A549 (cell line): ENCODE measurements around the gene GALNT7. TPM values are rescaled to one million over a fixed set of nuclear protein-coding genes. Genes with fewer than 3 reads are reported as not detected.
A peak's percentile ranks its signal among the peaks of the same experiment; 100 is the strongest.

ENCODE experiments used
- ATAC-seq, 2 experiments: fragments of 200-7000 bp in 1 of 2; fragments of >200 bp in 1 of 2; cut with Nextera tagmentation in 1 of 2; cut with Tn5 transposase in 1 of 2; 3 replicates each; pipeline versions ENCODE4 v1.8.0 to v1.9.1; 2018 to 2020; ENCODE audit warnings: mild to moderate bottlenecking in 1 of 2, moderate library complexity in 1 of 2
- CTCF ChIA-PET: fragments of 300-600 bp; sonication (Branson Sonifier 250); formaldehyde crosslinking; extraction: SDS; loops from one replicate; lab custom pipeline; 2021; ENCODE audit warnings: antibody characterized with exemption, inconsistent platforms; lab: Yijun Ruan, JAX
- POLR2A ChIA-PET: fragments of 350-600 bp; formaldehyde crosslinking; extraction: SDS; loops from one replicate; lab custom pipeline; 2021; ENCODE audit warnings: antibody characterized with exemption, inconsistent platforms; lab: Yijun Ruan, JAX
- DNase-seq, 2 experiments: peaks; one replicate each; pipeline versions ENCODE4 v3.0.0 to v3.0.0-alpha.2; 2011 to 2016; ENCODE audit warnings: low read depth in 1 of 2, low spot score in 1 of 2
- FAIRE-seq: peaks from 2 replicates; lab custom pipeline; 2011; peaks lifted over from hg19 to GRCh38; lab: Jason Lieb, UNC
- H3K27ac ChIP-seq, 2 experiments: fragments of >200 bp; sonication (Bioruptor Twin); formaldehyde crosslinking; 3 replicates each; pipeline ENCODE4 v1.5.1; 2016 to 2017
- H3K4me1 ChIP-seq: fragments of >200 bp; sonication (Bioruptor Twin); formaldehyde crosslinking; 3 replicates; pipeline ENCODE4 v1.6.1; 2016
- H3K4me2 ChIP-seq: fragments of >200 bp; sonication (Bioruptor Twin); formaldehyde crosslinking; 3 replicates; pipeline ENCODE4 v1.6.1; 2016
- H3K4me3 ChIP-seq: fragments of >200 bp; sonication (Bioruptor Twin); formaldehyde crosslinking; 3 replicates; pipeline ENCODE4 v1.5.1; 2016
- H3K9me3 ChIP-seq: fragments of >200 bp; sonication (Bioruptor Twin); formaldehyde crosslinking; 3 replicates; pipeline ENCODE4 v1.6.1; 2016
- BHLHE40 ChIP-seq: IDR thresholded peaks from 2 replicates; pipeline ENCODE4 v1.6.1; 2012; ENCODE audit warnings: low read depth, low read length, inconsistent platforms
- CBX2 ChIP-seq: fragments of 200-600 bp; sonication (generic); IDR thresholded peaks from 2 replicates; pipeline ENCODE4 v1.6.1; 2016; ENCODE audit warnings: low read depth, mild to moderate bottlenecking, borderline replicate concordance
- CHD2 ChIP-seq: fragments of 150-350 bp; IDR thresholded peaks from 2 replicates; pipeline ENCODE4 v1.6.1; 2014; ENCODE audit warnings: low read length; ENCODE audit not compliant: partially characterized antibody
- EHF ChIP-seq: fragments of 250-450 bp; sonication (Bioruptor Pico); IDR thresholded peaks from 2 replicates; pipeline ENCODE4 v1.5.0; 2020; ENCODE audit warnings: mild to moderate bottlenecking
- EHMT2 ChIP-seq: fragments of 200-600 bp; sonication (generic); IDR thresholded peaks from 2 replicates; pipeline ENCODE4 v1.6.1; 2016; ENCODE audit warnings: antibody characterized with exemption, low read depth, mild to moderate bottlenecking, moderate library complexity
- FOSB ChIP-seq: fragments of 250-450 bp; sonication (Bioruptor Pico); IDR thresholded peaks from 2 replicates; pipeline ENCODE4 v1.5.0; 2020; ENCODE audit warnings: mild to moderate bottlenecking, moderate library complexity
- GATA3 ChIP-seq: IDR thresholded peaks from 2 replicates; pipeline ENCODE4 v1.6.1; 2012; ENCODE audit warnings: borderline replicate concordance
- HEYL ChIP-seq: fragments of 250-450 bp; sonication (Bioruptor Pico); IDR thresholded peaks from 2 replicates; pipeline ENCODE4 v1.8.0; 2021; ENCODE audit warnings: mild to moderate bottlenecking, moderate library complexity
- HOXB13 ChIP-seq: fragments of 250-450 bp; sonication (Bioruptor Pico); IDR thresholded peaks from 2 replicates; pipeline ENCODE4 v1.5.0; 2020; ENCODE audit warnings: low read depth, mild to moderate bottlenecking, moderate library complexity
- HOXB5 ChIP-seq: fragments of 250-450 bp; sonication (Bioruptor Pico); IDR thresholded peaks from 2 replicates; pipeline ENCODE4 v1.5.0; 2020; ENCODE audit warnings: mild to moderate bottlenecking, moderate library complexity
- KDM5A ChIP-seq: fragments of 200-600 bp; sonication (generic); IDR thresholded peaks from 2 replicates; pipeline ENCODE4 v1.6.1; 2016; ENCODE audit warnings: antibody characterized with exemption, mild to moderate bottlenecking
- MAFK ChIP-seq: fragments of 450-650 bp; IDR thresholded peaks from 2 replicates; pipeline ENCODE4 v1.6.1; 2014; ENCODE audit not compliant: partially characterized antibody
- RFX5 ChIP-seq: fragments of 450-650 bp; IDR thresholded peaks from 2 replicates; pipeline ENCODE4 v1.7.1; 2014; ENCODE audit warnings: antibody characterized with exemption, mild to moderate bottlenecking, moderate library complexity
- RNF2 ChIP-seq: fragments of 200-600 bp; sonication (generic); IDR thresholded peaks from 2 replicates; pipeline ENCODE4 v1.6.1; 2016; ENCODE audit warnings: low read depth, mild to moderate bottlenecking, antibody characterized with exemption, moderate library complexity, borderline replicate concordance
- TP53 ChIP-seq: fragments of 250-450 bp; sonication (Bioruptor Pico); IDR thresholded peaks from 2 replicates; pipeline ENCODE4 v1.5.0; 2021; ENCODE audit warnings: mild to moderate bottlenecking, moderate library complexity
- ZC3H11A ChIP-seq: fragments of 450-650 bp; IDR thresholded peaks from 2 replicates; pipeline ENCODE4 v1.6.1; 2014; ENCODE audit warnings: antibody characterized with exemption, mild to moderate bottlenecking
- ZNF302 ChIP-seq: fragments of 250-450 bp; sonication (Bioruptor Pico); IDR thresholded peaks from 2 replicates; pipeline ENCODE4 v1.9.0; 2021; ENCODE audit warnings: inconsistent platforms, mild to moderate bottlenecking, moderate library complexity
- ZSCAN20 ChIP-seq: fragments of 250-450 bp; sonication (Bioruptor Pico); IDR thresholded peaks from 2 replicates; pipeline ENCODE4 v1.8.0; 2022; ENCODE audit warnings: mild to moderate bottlenecking, moderate library complexity
- WGBS: methylation state at CpG from one replicate; pipeline ENCODE4 v1.1.6; 2017; ENCODE audit errors: missing lambda C conversion rate; 5-methylcytosine and 5-hydroxymethylcytosine counted together
- polyA plus RNA-seq, 4 experiments: library from polyadenylated mRNA; depleted of rRNA in 3 of 4; stranded (reverse); fragments of >200 nt; fragmentation: RNase III in 1 of 4; extraction: RNeasy Plus Mini Kit Qiagen cat#74134 plus additional on column Dnase treatment in 1 of 4; gene quantifications; 2 replicates in 3 of 4; 3 replicates in 1 of 4; pipeline ENCODE4 v1.2.3, GENCODE V29; 2011 to 2017
- TF ChIP-seq, protein P1 (sequence below): fragments of 250-450 bp; sonication (Bioruptor Pico); IDR thresholded peaks from 2 replicates; pipeline ENCODE4 v1.5.0; 2021; ENCODE audit warnings: mild to moderate bottlenecking, moderate library complexity, borderline replicate concordance
- TF ChIP-seq, protein P2 (sequence below): fragments of 450-650 bp; IDR thresholded peaks from 2 replicates; pipeline ENCODE4 v1.6.1; 2014; ENCODE audit warnings: antibody characterized with exemption
- TF ChIP-seq, protein P3 (sequence below): IDR thresholded peaks from 2 replicates; pipeline ENCODE4 v1.6.1; 2012; ENCODE audit warnings: low read depth, borderline replicate concordance
- TF ChIP-seq, protein P4 (sequence below): fragments of 250-450 bp; sonication (Bioruptor Pico); IDR thresholded peaks from 2 replicates; pipeline ENCODE4 v1.5.0; 2020; ENCODE audit warnings: low read depth, mild to moderate bottlenecking, moderate library complexity
- TF ChIP-seq, protein P5 (sequence below): IDR thresholded peaks from 2 replicates; pipeline ENCODE4 v1.6.1; 2012
- TF ChIP-seq, protein P6 (sequence below): fragments of 150-350 bp; IDR thresholded peaks from 2 replicates; pipeline ENCODE4 v1.6.1; 2014; ENCODE audit warnings: low read depth, mild to moderate bottlenecking, low read length

The GALNT7 gene
- polyA plus RNA-seq, 2 of the 4 experiments (the other 2 are of a cell fraction): 28.8 to 63.6 TPM

DNA sequence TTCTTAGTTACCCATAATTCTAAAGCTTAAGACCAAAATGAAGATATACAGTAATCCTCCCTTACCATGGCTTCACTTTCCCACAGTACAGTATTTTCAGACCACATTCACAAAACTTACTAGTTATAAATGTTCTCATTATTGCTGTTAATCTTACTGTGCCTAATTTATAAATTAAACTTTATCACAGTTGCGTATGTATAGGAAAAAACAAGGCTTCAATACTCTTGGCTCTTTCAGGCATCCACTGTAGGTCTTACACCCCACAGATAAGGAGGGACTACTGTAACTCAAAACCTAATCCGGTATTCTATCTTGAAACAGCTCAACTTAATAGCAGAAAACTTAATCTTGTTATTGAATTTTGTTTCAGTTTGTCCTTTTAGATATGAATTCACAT, 162.0 kb downstream of the GALNT7 start:
- 92% methylated on average over 2 of the region's 2 CpGs for WGBS
- ChIA-PET POLR2A (no interaction called here), CTCF (interaction anchor here (1.1 to 2.8 kb wide), 2 partner anchors 30 to 87 kb away, joined by 3 to 15 read pairs; no protein-coding TSS in a partner anchor)
- Histone ChIP-seq H3K9me3 (no peaks in the 10 kb centered on the region), H3K4me1 (peaks cover 8% of the 10 kb centered on the region; the same call in 2 of the 3 replicates), H3K27ac (no peak overlapping the region), H3K4me2 (peak overlapping the region; percentile 31; the same call in 2 of the 3 replicates), H3K4me3 (no peak overlapping the region)
- ATAC-seq (no peak), FAIRE-seq (no peak), DNase-seq (no peak)
- no peak for TF ChIP-seq KDM5A
- TF ChIP-seq CHD2: no peak
- TF ChIP-seq MAFK: no peak
- TF ChIP-seq RNF2: no peak
- TF ChIP-seq, protein P1, sequence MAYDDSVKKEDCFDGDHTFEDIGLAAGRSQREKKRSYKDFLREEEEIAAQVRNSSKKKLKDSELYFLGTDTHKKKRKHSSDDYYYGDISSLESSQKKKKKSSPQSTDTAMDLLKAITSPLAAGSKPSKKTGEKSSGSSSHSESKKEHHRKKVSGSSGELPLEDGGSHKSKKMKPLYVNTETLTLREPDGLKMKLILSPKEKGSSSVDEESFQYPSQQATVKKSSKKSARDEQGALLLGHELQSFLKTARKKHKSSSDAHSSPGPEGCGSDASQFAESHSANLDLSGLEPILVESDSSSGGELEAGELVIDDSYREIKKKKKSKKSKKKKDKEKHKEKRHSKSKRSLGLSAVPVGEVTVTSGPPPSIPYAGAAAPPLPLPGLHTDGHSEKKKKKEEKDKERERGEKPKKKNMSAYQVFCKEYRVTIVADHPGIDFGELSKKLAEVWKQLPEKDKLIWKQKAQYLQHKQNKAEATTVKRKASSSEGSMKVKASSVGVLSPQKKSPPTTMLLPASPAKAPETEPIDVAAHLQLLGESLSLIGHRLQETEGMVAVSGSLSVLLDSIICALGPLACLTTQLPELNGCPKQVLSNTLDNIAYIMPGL (CRISPR knock-in tag): peak; percentile 72; the same call in 1 of the 2 replicates
- TF ChIP-seq GATA3: no peak
- no peak for TF ChIP-seq BHLHE40
- TF ChIP-seq, protein P2, sequence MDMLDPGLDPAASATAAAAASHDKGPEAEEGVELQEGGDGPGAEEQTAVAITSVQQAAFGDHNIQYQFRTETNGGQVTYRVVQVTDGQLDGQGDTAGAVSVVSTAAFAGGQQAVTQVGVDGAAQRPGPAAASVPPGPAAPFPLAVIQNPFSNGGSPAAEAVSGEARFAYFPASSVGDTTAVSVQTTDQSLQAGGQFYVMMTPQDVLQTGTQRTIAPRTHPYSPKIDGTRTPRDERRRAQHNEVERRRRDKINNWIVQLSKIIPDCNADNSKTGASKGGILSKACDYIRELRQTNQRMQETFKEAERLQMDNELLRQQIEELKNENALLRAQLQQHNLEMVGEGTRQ: no peak
- TF ChIP-seq ZNF302 (CRISPR knock-in tag): no peak

DNA sequence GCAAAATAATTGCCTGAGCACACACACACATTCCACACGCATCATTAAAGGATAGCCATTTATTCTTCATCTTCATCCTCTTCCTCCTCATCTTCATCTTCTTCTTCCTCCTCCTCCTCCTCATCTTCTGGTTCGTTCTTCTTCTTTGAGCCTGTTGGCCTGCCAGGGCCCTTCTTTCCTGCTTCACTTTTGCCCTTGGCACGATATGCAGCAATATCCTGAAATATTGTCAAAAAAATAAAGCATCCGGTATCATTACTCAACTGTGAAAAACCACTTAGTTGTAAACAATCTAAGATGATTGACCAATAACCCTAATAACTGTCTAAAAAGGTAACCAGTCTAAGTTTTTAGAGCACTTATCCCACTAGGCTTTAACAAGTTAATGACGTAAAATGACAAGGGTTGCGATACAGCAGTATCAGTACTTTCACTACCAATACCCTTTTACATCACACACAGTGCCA, 163.4 kb downstream of the GALNT7 start:
- Histone ChIP-seq H3K9me3 (no peaks in the 10 kb centered on the region), H3K4me3 (peak overlapping the region; percentile 99), H3K4me2 (peak overlapping the region; percentile 73), H3K4me1 (peaks cover 12% of the 10 kb centered on the region; the same call in 2 of the 3 replicates), H3K27ac (peak overlapping the region in 1 of 2 experiments; percentile 42; a peak in 2 of 6 replicates)
- DNase-seq: no peak
- ChIA-PET CTCF (interaction anchor here (2.7 to 2.8 kb wide), 2 partner anchors 13 to 85 kb away, joined by 13 to 15 read pairs; no protein-coding TSS in a partner anchor), POLR2A (no interaction called here)
- TF ChIP-seq HOXB13: no peak
- TF ChIP-seq MAFK: no peak
- no peak for TF ChIP-seq EHF (CRISPR knock-in tag)
- TF ChIP-seq HOXB5 (CRISPR knock-in tag): no peak
- TF ChIP-seq, protein P3, sequence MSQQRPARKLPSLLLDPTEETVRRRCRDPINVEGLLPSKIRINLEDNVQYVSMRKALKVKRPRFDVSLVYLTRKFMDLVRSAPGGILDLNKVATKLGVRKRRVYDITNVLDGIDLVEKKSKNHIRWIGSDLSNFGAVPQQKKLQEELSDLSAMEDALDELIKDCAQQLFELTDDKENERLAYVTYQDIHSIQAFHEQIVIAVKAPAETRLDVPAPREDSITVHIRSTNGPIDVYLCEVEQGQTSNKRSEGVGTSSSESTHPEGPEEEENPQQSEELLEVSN: no peak
- no peak for TF ChIP-seq FOSB
- TF ChIP-seq, protein P4, sequence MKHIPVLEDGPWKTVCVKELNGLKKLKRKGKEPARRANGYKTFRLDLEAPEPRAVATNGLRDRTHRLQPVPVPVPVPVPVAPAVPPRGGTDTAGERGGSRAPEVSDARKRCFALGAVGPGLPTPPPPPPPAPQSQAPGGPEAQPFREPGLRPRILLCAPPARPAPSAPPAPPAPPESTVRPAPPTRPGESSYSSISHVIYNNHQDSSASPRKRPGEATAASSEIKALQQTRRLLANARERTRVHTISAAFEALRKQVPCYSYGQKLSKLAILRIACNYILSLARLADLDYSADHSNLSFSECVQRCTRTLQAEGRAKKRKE (CRISPR knock-in tag): no peak
- TF ChIP-seq EHMT2: no peak
- no peak for TF ChIP-seq HEYL (CRISPR knock-in tag)
- TF ChIP-seq, protein P5, sequence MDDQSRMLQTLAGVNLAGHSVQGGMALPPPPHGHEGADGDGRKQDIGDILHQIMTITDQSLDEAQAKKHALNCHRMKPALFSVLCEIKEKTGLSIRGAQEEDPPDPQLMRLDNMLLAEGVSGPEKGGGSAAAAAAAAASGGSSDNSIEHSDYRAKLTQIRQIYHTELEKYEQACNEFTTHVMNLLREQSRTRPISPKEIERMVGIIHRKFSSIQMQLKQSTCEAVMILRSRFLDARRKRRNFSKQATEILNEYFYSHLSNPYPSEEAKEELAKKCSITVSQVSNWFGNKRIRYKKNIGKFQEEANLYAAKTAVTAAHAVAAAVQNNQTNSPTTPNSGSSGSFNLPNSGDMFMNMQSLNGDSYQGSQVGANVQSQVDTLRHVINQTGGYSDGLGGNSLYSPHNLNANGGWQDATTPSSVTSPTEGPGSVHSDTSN: no peak
- TF ChIP-seq CHD2: no peak
- TF ChIP-seq ZSCAN20 (CRISPR knock-in tag): no peak
- TF ChIP-seq RFX5: no peak
- no peak for TF ChIP-seq TP53
- TF ChIP-seq, protein P2: no peak
- TF ChIP-seq, protein P6, sequence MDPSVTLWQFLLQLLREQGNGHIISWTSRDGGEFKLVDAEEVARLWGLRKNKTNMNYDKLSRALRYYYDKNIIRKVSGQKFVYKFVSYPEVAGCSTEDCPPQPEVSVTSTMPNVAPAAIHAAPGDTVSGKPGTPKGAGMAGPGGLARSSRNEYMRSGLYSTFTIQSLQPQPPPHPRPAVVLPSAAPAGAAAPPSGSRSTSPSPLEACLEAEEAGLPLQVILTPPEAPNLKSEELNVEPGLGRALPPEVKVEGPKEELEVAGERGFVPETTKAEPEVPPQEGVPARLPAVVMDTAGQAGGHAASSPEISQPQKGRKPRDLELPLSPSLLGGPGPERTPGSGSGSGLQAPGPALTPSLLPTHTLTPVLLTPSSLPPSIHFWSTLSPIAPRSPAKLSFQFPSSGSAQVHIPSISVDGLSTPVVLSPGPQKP: no peak
- no peak for TF ChIP-seq ZC3H11A
- no peak for TF ChIP-seq CBX2
- WGBS: 50% methylated on average over 6 of the region's 6 CpGs
- FAIRE-seq: peak; percentile 7
- no peak for ATAC-seq
